Measurements from ENCODE around the gene STRAP. TPM values are rescaled to one million over a fixed set of nuclear protein-coding genes. Genes with fewer than 3 reads are reported as not detected.

STRAP gene
- total and polyA plus RNA-seq, 9 of the 15 experiments (the other 6 are each of a cell fraction or from before 2014, with no cell fraction given): 58.5 to 134 (median 89.5) TPM

GRCh38 chr12:15910864-15911721 is 28.9 kb downstream of the STRAP start, which contains the start of gene DERA (continued):
- TF ChIP-seq HMGXB4 (CRISPR knock-in tag; IDR thresholded peaks at IDR 0.05) (no peak), LEF1 (IDR thresholded peaks at IDR 0.05) (no peak), FOXA3 (CRISPR knock-in tag; conservative IDR thresholded peaks at IDR 0.05 in 1 of 2, IDR thresholded peaks at IDR 0.05 in 1 of 2) (no peak), TCF7 (IDR thresholded peaks at IDR 0.05; ENCODE audit: borderline replicate concordance) (no peak), PCBP2 (IDR thresholded peaks at IDR 0.05; ENCODE audit: low read depth, low read length, poor library complexity, severe bottlenecking) (no peak), E2F3 (CRISPR knock-in tag; IDR thresholded peaks at IDR 0.05) (0 out of 2 replicates have a peak, but pooled peaks have one; percentile 62), E2F4 (CRISPR knock-in tag; IDR thresholded peaks at IDR 0.05; ENCODE audit: low read depth) (no peak), BDP1 (IDR thresholded peaks at IDR 0.05; ENCODE audit: insufficient read depth, insufficient read length) (no peak), CBX5 (IDR thresholded peaks at IDR 0.05; ENCODE audit: borderline replicate concordance, low read depth) (no peak), MED1 (CRISPR knock-in tag; IDR thresholded peaks at IDR 0.05; ENCODE audit: borderline replicate concordance) (no peak)
